Stimulated activated CD4-positive, alpha-beta T cell treated with anti-CD3 and anti-CD28 coated beads, Interleukin-12 subunit alpha, Interleukin-12 subunit beta, amount 100 ng/mL, for 4 hours (primary cell): ENCODE measurements around the gene MS4A4E.
"Not testable (repeated sequence)": the region's sequence is repeated elsewhere in the genome, so short reads cannot be mapped to it uniquely, and the experiment has no call there.

Source experiments
- DNase-seq: peaks from one replicate; pipeline ENCODE4 v3.0.0-alpha.2; 2020

MS4A4E gene

DNA sequence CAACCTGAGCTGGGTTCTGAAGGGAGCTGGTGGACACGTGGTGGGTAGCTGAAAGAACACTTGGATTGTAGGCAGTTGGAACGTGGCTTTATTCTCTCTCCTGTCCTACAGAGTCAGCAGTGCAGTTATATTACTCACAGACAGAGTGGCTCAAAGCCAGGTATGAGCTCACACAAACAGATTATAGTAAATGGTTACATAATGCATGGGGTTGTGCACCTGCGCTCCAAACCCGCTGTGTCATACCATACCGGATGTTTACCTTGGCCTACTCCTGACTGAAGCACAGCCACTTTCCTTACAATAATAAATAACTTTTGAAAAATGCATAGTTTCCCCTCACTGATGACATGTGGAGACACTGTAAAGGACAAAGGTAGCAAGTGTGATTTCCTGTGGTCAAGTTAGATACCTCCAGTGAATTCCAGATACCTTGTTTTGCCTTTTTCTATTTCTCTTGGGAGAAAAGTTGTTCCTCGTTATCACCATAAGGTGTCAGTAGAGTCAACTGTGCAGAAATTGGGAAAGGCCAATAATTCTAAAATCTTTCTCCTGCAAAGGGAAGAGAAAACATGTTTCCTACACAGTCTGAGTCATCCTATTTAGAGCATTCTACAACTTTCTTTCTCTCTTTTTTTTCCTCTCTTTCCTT, 73.5 kb downstream of the MS4A4E start:
- DNase-seq, result no peak

DNA sequence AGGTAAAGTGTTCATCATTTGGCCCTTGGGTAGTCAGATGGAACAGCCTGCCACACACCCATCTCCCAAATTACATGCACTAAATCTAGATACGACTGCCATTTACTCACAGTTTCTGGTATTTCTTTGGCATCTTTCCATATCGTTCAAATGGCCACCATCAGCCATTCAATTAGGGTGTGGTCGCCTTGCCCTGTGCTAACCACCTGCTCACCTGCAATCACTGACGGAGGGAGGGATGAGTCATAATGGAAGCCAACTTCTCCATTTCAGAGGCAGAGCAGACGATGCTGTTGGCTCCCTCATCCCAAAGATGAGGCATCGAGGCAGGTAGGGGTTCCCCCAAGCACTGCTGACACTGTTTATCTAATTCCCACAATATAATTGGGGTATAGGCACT, 74.6 kb downstream of the MS4A4E start:
- DNase-seq, result no peak

GRCh38 chr11:60165951-60166350, 77.0 kb downstream of the MS4A4E start:
- no peak for DNase-seq

DNA sequence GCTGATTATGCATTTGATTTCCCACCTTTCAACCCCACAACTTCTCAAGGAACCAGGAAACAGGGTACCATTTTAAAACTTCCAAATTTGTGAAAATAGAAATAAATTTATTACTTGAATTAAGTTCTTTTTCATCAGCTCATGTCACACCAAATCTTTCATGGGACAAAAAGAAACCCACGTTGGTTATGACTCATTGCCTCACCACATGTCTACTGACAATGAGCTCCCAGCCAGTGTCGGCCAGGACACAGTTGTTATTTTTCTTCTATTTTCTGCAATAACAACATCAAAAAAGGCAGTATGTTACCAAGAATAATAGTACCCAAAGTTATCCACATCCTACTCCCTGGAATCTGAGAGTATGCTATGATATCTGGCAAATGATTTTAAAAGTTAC, 77.4 kb downstream of the MS4A4E start:
- no peak for DNase-seq

DNA sequence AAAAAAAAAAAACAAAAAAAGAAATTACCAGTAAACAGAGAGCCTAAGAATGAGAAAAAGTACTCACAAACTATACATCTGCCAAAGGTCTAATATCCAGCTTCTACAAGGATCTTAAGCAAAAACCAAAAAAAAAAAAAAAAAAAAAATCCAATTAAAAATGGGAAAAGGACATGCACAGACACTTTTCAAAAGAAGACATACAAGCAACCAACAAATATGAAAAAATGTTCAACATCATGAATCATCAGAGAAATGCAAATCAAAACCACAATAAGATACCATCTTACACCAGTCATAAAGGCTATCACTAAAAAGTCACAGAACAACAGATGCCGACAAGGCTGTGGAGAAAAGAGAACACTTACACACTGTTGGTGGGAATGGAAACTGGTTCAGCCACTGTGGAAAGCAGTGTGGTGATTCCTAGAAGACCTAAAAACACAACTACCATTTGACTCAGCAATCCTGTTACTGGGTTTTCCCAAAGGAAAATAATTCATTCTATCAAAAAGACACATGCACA, 78.3 kb downstream of the MS4A4E start:
- DNase-seq, result no peak

GRCh38 chr11:60161766-60162165, 81.2 kb downstream of the MS4A4E start:
- DNase-seq, result no peak

DNA sequence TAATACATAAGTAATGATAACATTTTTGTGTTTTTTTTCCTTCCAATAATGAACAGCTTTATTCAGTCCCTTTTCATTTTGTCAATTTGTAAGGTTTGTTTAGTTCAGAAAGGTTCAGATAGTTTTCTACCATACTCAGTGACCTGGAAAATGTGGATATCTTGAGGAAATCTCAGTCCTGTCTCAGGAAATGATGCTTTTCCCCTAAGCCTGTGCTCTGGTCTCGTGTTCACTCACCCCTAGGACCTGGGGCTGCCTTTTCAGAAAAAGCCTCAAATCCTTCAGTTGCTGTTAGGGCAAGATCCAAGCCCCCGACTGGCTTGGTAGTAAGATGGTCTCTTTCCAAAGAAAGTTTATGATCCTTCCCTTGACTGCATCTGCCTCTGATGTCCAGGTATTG, 81.8 kb downstream of the MS4A4E start:
- no peak for DNase-seq

DNA sequence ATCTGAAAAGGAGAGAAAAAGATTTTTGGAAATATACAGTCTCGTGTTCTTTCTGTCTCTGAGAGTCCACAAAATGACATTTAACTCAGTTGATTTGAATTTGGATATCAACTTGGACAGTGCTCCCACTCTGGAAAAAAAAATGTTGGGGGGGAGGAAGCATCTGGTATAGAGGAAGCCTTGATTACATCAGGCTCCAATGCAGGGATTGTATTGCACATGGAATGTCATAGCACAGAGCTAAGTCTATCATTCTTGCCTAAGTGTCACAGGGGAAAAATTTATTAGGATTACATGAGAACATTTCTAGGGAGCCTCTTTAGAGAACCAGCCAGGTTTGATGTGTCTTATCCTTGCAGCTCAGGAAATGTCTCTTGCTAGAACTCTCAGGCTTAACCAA, 83.1 kb downstream of the MS4A4E start:
- DNase-seq, result no peak

DNA sequence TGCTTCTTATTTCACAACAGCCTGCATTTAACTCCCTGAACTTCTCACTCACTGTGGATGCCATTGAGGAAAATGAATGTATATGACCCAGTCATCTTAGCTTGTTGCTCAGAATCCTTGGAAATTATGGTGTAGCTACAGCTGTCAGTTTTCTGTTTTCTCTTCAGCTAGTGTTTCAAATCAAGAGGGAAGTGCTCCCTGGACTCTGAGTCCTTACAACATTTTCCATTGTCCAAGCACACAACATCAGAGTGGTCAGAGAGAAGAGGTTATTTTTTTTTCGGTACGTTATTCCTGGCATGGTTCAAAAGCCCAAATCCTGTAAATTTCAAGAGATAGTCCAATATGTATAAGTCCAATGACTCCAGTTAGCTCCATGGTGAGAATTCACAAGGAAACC, 83.7 kb downstream of the MS4A4E start:
- DNase-seq, result no peak

GRCh38 chr11:60158636-60159035, 84.3 kb downstream of the MS4A4E start:
- DNase-seq, result no peak

DNA sequence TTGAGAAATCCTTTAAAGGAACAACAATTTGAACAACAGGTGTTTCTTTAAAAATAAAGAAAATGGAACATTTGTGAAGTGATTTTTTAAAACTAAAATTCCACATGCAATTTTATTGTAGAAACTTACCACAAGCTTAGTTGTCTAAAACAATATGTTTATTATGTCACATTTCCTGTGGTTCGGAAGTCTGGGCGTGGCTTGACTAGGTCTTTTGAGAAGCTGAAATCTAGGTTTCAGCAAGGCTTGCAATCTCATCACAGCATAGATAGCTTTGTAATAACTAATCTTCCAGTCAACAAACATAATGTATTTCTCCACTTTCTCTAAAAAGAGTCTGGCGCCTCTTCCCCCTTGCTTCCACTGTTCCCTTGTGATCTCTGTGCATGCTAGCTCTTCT, 87.0 kb downstream of the MS4A4E start:
- no peak for DNase-seq

DNA sequence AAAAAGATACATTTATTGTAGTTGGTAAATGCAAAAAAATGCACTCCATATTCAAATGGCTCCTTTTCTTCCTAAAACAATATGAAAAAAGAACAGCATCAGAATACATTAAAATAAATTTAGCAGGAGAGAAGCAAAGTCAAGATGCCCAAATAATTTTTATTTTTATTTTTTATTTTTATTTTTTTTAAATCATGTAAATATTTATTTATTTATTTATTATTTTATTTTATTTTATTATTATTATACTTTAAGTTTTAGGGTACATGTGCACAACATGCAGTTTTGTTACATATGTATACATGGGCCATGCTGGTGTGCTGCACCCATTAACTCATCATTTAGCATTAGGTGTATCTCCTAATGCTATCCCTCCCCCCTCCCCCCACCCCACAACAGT, 90.2 kb downstream of the MS4A4E start:
- not testable (repeated sequence) for DNase-seq

DNA sequence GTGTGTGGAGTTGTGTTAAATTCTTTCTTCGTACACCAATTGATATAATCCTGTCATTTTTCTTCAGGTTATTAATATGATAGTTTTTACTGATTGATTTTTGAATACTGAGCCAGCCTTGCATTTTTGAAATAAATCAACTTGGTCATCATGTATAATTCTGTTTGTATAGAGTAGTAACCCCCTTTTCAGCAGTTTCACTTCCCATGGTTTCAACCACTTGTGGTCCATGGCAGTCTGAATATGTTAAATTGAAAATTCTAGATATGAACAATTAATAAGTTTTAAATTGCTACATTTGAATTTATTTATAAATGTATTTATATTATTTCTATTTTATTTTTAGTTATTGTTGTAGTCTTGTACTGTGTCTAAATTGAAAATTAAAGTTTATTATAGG, 92.7 kb downstream of the MS4A4E start:
- no peak for DNase-seq
